IPS-18c (cell line): ENCODE measurements around the gene GH2.

Experiments
- H3K4me3 ChIP-seq: 2 replicates; pipeline ENCODE4 v1.7.0; 2013; ENCODE audit warnings: low read depth, mild to moderate bottlenecking, low read length, moderate library complexity; ENCODE audit not compliant: insufficient read depth
- H3K9me3 ChIP-seq: one replicate; pipeline ENCODE4 v1.6.1; 2013; ENCODE audit warnings: mild to moderate bottlenecking, low read length, moderate library complexity; ENCODE audit not compliant: control insufficient read depth, insufficient read depth

The GH2 gene

GRCh38 chr17:63835167-63835720, 46.5 kb downstream of the GH2 start:
- no peak overlapping the region for H3K4me3 ChIP-seq
- no peaks in the 10 kb centered on the region for H3K9me3 ChIP-seq

DNA sequence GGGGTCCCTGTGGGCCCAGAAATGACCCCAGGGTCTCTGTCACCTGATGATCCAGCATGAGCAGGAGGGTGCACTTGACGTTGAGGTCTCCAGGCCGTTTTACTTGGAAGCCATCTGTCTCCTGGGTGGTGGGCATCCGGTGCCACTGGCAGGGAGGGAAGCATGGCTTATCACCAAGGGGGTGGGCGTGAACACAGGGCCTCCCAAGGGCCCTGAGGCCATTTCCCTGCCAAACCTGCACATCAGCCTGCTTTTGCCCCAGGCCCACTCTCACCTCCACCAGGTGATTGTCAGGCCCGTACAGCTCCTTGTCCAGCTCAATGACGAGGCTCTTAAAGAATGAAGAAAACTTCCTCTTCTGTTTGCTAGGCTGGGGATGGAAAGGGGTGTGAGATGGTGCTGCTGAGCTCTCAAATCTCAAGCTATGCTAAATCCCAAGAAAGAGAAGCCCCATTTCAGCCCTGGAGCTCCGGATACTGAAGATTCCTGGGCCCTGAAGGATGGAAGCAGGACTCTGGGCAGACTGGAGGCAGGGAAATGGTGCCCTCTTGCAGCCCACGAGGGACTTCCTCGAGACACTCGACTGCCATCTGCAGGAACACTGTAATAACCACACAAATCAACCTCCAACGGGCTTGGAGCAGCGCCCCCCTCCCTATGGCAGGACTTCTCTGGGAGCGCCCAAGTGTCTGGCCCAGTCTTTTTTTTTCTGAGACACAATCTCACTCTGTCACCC, 47.1 kb downstream of the GH2 start:
- no peaks in the 10 kb centered on the region for H3K9me3 ChIP-seq
- H3K4me3 ChIP-seq, result no peak overlapping the region

DNA sequence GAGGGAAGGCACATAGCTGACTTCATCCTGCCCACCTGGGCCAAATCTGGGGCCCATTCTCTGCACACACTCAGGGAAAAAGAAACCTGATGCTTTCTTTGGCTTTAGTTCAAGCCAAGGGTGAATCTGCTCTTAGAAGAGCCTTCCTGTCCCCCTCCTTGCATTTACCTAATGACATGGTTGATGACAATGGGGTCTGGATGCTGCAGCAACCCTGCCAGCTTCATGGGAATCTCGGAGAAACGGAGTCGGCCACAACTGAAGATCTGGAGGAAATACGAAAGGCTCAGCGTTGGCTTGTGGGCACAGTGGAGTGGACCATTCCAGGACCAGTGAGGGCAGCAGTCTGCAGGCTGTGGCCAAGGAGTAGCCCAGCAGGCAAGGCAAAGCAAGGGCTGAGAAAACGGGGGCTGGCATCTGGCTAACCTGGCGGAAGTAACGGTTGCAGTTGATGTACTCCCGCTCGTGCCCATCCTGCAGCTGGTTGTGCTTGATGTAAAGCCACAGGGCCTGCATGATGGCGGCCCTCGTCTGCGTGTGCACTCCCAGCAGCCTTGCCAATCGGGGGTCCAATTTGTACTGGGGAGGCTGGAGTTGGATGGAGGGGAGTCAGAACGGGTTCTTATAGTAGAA, 47.9 kb downstream of the GH2 start:
- Histone ChIP-seq H3K9me3 (no peaks in the 10 kb centered on the region), H3K4me3 (no peak overlapping the region)

- Histone ChIP-seq H3K9me3 (no peaks in the 10 kb centered on the region), H3K4me3 (no peak overlapping the region)
These were observed 48.6 kb downstream of the GH2 start for GRCh38 chr17:63833026-63833740.

DNA sequence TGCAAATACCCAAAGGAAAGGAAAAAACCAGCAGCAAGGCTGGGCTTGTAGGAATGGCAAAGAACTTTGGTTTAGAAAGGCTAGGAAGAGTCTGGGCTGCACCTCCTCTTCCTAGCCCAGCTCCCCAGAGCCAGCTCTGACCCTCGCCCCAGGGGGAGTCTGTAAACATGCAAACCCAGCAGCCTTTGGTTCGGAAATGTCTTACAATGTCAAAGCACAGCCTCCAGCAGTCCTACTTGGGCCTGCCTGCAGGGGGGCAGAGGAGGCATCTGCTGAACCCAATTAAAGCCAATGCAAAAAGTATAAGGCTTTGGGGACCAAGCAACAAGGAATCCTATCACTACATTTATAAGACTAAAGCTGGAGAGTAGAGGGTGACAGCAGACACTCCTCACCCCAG, 49.3 kb downstream of the GH2 start:
- H3K9me3 ChIP-seq, result no peaks in the 10 kb centered on the region
- no peak overlapping the region for H3K4me3 ChIP-seq

GRCh38 chr17:63832014-63832413, 49.7 kb downstream of the GH2 start:
- Histone ChIP-seq H3K9me3 (no peaks in the 10 kb centered on the region), H3K4me3 (no peak overlapping the region)

DNA sequence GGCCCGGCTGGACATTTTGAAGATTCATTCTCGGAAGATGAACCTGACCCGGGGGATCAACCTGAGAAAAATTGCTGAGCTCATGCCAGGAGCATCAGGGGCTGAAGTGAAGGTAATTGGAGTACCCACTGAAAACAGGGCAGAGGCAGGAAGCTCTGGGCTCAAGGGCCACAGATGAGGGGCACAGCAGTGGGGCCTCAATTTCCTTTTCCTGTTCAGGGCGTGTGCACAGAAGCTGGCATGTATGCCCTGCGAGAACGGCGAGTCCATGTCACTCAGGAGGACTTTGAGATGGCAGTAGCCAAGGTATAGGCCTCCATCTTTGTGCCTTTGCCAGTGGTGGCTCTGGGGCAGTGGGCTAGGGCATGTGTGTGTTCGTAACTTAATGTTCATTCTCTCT, 50.2 kb downstream of the GH2 start:
- H3K4me3 ChIP-seq, result no peak overlapping the region
- H3K9me3 ChIP-seq, result no peaks in the 10 kb centered on the region

GRCh38 chr17:63830904-63831491, 50.7 kb downstream of the GH2 start:
- Histone ChIP-seq H3K9me3 (no peaks in the 10 kb centered on the region), H3K4me3 (no peak overlapping the region)

GRCh38 chr17:63830278-63830677, 51.5 kb downstream of the GH2 start:
- Histone ChIP-seq H3K9me3 (no peaks in the 10 kb centered on the region), H3K4me3 (no peak overlapping the region)
